ENCODE data around the gene OTOP2.
A peak's percentile ranks its signal among the peaks of the same experiment; 100 is the strongest.

OTOP2 gene

GRCh38 chr17:74935048-74935447 is 11.0 kb downstream of the OTOP2 start:
- TF ChIP-seq ZFP3 (CRISPR knock-in tag; IDR thresholded peaks at IDR 0.05) (no peak), ZNF8 (CRISPR knock-in tag; IDR thresholded peaks at IDR 0.05) (no peak), ZC3H10 (CRISPR knock-in tag; IDR thresholded peaks at IDR 0.05) (no peak), TSHZ2 (CRISPR knock-in tag; IDR thresholded peaks at IDR 0.05) (no peak), PATZ1 (CRISPR knock-in tag; IDR thresholded peaks at IDR 0.05; ENCODE audit: borderline replicate concordance) (no peak), OSR1 (CRISPR knock-in tag; IDR thresholded peaks at IDR 0.05) (no peak), TOX (CRISPR knock-in tag; IDR thresholded peaks at IDR 0.05; ENCODE audit: borderline replicate concordance) (no peak), GLIS3 (CRISPR knock-in tag; IDR thresholded peaks at IDR 0.05) (no peak), ESRRG (CRISPR knock-in tag; IDR thresholded peaks at IDR 0.05) (no peak), ZNF565 (CRISPR knock-in tag; conservative IDR thresholded peaks at IDR 0.05; ENCODE audit: low read depth) (no peak), RARB (CRISPR knock-in tag; IDR thresholded peaks at IDR 0.05) (no peak)
- ATAC-seq, result no peak

GRCh38 chr17:74935585-74936469 is 11.8 kb downstream of the OTOP2 start, which contains the start of gene OTOP3:
Gene OTOP3, plus strand, starts transcription at chr17:74935898. Its CDS starts 24 bp downstream, at chr17:74935922.
- peak; percentile 34 for ATAC-seq
- TF ChIP-seq CREB5 (CRISPR knock-in tag; IDR thresholded peaks at IDR 0.05; ENCODE audit: low read depth) (no peak), CSRNP3 (CRISPR knock-in tag; IDR thresholded peaks at IDR 0.05) (no peak), SNAI2 (CRISPR knock-in tag; IDR thresholded peaks at IDR 0.05) (no peak), ISL1 (CRISPR knock-in tag; IDR thresholded peaks at IDR 0.05) (no peak), ZFP3 (CRISPR knock-in tag; IDR thresholded peaks at IDR 0.05) (no peak), ARNTL (CRISPR knock-in tag; IDR thresholded peaks at IDR 0.05; ENCODE audit: borderline replicate concordance, low read depth) (no peak), GLIS3 (CRISPR knock-in tag; IDR thresholded peaks at IDR 0.05) (no peak), ZFP30 (CRISPR knock-in tag; IDR thresholded peaks at IDR 0.05) (no peak), TSHZ2 (CRISPR knock-in tag; IDR thresholded peaks at IDR 0.05) (no peak), BACH2 (CRISPR knock-in tag; IDR thresholded peaks at IDR 0.05; ENCODE audit: borderline replicate concordance) (no peak), ZNF8 (CRISPR knock-in tag; IDR thresholded peaks at IDR 0.05) (no peak), PPARA (CRISPR knock-in tag; IDR thresholded peaks at IDR 0.05; ENCODE audit: borderline replicate concordance) (no peak), CSDC2 (CRISPR knock-in tag; IDR thresholded peaks at IDR 0.05) (no peak), ZNF70 (CRISPR knock-in tag; IDR thresholded peaks at IDR 0.05) (no peak)
